Calu3 (cell line): Measurements from ENCODE around the gene TNFRSF9. TPM values are rescaled to one million over a fixed set of nuclear protein-coding genes. Genes with fewer than 3 reads are reported as not detected.

Source experiments
- BruUV-seq: library from RNA; stranded (reverse); fragments of 400-500 nt; replicated peaks from 2 replicates; lab custom pipeline; 2021; lab: Mats Ljungman, UMichigan
- CTCF ChIA-PET: fragments of 300-600 bp; sonication (Branson Sonifier 250); formaldehyde crosslinking; loops from one replicate; lab custom pipeline; 2022; ENCODE audit warnings: antibody characterized with exemption; lab: Charles Lee
- DNase-seq: peaks from one replicate; pipeline ENCODE4 v3.0.0; 2022
- H3K27ac Mint-ChIP-seq: one replicate; pipeline ENCODE4 v1.8.0; 2022; ENCODE audit warnings: mixed read lengths; ENCODE audit not compliant: unreplicated experiment
- H3K27me3 Mint-ChIP-seq: one replicate; pipeline ENCODE4 v1.8.0; 2022; ENCODE audit warnings: mixed read lengths; ENCODE audit not compliant: unreplicated experiment
- H3K36me3 Mint-ChIP-seq: one replicate; pipeline ENCODE4 v1.8.0; 2022; ENCODE audit warnings: mild to moderate bottlenecking, moderate library complexity, mixed read lengths; ENCODE audit not compliant: insufficient read depth, unreplicated experiment
- H3K4me1 Mint-ChIP-seq: one replicate; pipeline ENCODE4 v1.8.0; 2022; ENCODE audit warnings: mild to moderate bottlenecking, low read depth, mixed read lengths; ENCODE audit not compliant: unreplicated experiment
- H3K4me3 Mint-ChIP-seq: one replicate; pipeline ENCODE4 v1.8.0; 2022; ENCODE audit warnings: mild to moderate bottlenecking, low read depth, moderate library complexity, mixed read lengths; ENCODE audit not compliant: unreplicated experiment
- H3K9me3 Mint-ChIP-seq: one replicate; pipeline ENCODE4 v1.8.0; 2022; ENCODE audit warnings: low read depth, mixed read lengths; ENCODE audit not compliant: unreplicated experiment
- intact Hi-C: fragments of 100-400 bp; cut with micrococcal nuclease; formaldehyde crosslinking; loops from one replicate; pipeline ENCODE4 v1.10.0; 2022; ENCODE audit not compliant: unreplicated experiment
- total RNA-seq: library from RNA; stranded (reverse); gene quantifications from 2 replicates; pipeline ENCODE4 v1.2.3, GENCODE V29; 2022
- TF ChIP-seq, protein P1 (sequence below): fragments of 200-600 bp; IDR thresholded peaks from one replicate; pipeline ENCODE4 v1.8.0; 2022; ENCODE audit warnings: antibody characterized with exemption; ENCODE audit not compliant: unreplicated experiment

Gene TNFRSF9
- total RNA-seq, 1 experiment from 2014 or later = 0.42 TPM

- peaks cover 7% of the 10 kb centered on the region for H3K4me1 Mint-ChIP-seq
- no peak overlapping the region for H3K4me3 Mint-ChIP-seq
- CTCF ChIA-PET = interaction anchor here (0.6 to 0.7 kb wide), 2 partner anchors 42 to 1007 kb away, joined by 3 to 4 read pairs; no protein-coding TSS in a partner anchor
- H3K27me3 Mint-ChIP-seq = no peaks in the 10 kb centered on the region
- no peak for DNase-seq
- no peak overlapping the region for H3K27ac Mint-ChIP-seq
- no TSS peak for BruUV-seq
- H3K36me3 Mint-ChIP-seq = no peaks in the 10 kb centered on the region
- intact Hi-C loops = no loop called here
- TF ChIP-seq, protein P1, sequence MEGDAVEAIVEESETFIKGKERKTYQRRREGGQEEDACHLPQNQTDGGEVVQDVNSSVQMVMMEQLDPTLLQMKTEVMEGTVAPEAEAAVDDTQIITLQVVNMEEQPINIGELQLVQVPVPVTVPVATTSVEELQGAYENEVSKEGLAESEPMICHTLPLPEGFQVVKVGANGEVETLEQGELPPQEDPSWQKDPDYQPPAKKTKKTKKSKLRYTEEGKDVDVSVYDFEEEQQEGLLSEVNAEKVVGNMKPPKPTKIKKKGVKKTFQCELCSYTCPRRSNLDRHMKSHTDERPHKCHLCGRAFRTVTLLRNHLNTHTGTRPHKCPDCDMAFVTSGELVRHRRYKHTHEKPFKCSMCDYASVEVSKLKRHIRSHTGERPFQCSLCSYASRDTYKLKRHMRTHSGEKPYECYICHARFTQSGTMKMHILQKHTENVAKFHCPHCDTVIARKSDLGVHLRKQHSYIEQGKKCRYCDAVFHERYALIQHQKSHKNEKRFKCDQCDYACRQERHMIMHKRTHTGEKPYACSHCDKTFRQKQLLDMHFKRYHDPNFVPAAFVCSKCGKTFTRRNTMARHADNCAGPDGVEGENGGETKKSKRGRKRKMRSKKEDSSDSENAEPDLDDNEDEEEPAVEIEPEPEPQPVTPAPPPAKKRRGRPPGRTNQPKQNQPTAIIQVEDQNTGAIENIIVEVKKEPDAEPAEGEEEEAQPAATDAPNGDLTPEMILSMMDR = no peak
- peaks cover 2% of the 10 kb centered on the region for H3K9me3 Mint-ChIP-seq
Measured at GRCh38 chr1:7891804-7892203, 48.8 kb downstream of the TNFRSF9 start.

DNA sequence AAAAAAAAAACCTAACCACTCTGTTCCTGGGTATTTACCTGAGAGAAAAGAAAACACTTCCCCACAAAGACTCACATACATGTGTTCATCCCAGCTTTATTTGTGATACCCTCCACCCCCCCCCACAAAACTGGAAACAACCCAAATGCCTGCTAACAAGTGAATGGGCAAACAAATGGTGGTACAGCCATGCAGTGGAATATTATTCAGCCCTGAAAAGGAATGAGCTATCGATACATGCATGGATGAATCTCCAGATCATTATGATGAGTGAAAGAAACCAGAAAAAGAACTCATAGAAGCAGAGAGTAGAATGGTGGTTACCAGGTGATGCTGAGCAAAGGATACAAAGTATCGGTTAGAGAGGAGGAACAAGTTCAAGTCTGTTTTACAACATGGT is 49.8 kb downstream of the TNFRSF9 start:
- intact Hi-C loops = no loop called here
- Mint-ChIP-seq H3K4me3 (no peak overlapping the region), H3K4me1 (peaks cover 7% of the 10 kb centered on the region), H3K27me3 (no peaks in the 10 kb centered on the region), H3K9me3 (peaks cover 2% of the 10 kb centered on the region), H3K36me3 (no peaks in the 10 kb centered on the region), H3K27ac (no peak overlapping the region)
- no peak for DNase-seq
- TF ChIP-seq, protein P1 = no peak
- CTCF ChIA-PET = no interaction called here
- BruUV-seq = no TSS peak

GRCh38 chr1:7888248-7889081 is 52.2 kb downstream of the TNFRSF9 start:
- H3K36me3 Mint-ChIP-seq = no peaks in the 10 kb centered on the region
- no TSS peak for BruUV-seq
- no peaks in the 10 kb centered on the region for H3K4me1 Mint-ChIP-seq
- no peak for DNase-seq
- CTCF ChIA-PET = interaction anchor here (0.7 to 0.8 kb wide), 2 partner anchors 105 to 1233 kb away, joined by 3 read pairs; partner anchors contain the start of gene PER3
- peaks cover 6% of the 10 kb centered on the region for H3K9me3 Mint-ChIP-seq
- H3K27me3 Mint-ChIP-seq = peaks cover 17% of the 10 kb centered on the region
- H3K4me3 Mint-ChIP-seq = no peak overlapping the region
- no peak overlapping the region for H3K27ac Mint-ChIP-seq
- TF ChIP-seq, protein P1 = no peak
- intact Hi-C loops = no loop called here

DNA sequence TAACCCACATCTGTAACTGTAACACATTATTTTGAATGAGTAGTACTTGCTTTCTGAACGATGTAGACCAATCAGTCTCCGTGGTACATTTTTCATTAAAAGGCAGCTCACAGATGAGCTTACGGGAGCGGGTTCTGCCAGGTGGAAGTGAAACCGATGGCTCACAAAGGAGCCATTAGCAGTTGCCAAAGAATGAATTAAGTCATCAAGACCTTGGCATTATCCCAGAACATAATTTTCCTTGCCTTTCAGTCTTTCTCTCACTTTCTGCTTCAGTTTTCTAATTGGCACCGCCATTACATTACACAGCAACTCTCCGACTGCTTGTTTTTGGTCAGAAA is 54.3 kb downstream of the TNFRSF9 start:
- BruUV-seq = no TSS peak
- H3K27ac Mint-ChIP-seq = no peak overlapping the region
- intact Hi-C loops = no loop called here
- CTCF ChIA-PET = interaction anchor here (0.6 to 1.3 kb wide), 2 partner anchors 78 to 407 kb away, joined by 3 read pairs; no protein-coding TSS in a partner anchor
- peaks cover 6% of the 10 kb centered on the region for H3K9me3 Mint-ChIP-seq
- H3K4me3 Mint-ChIP-seq = peak overlapping the region; percentile 62
- peak; percentile 11 for DNase-seq
- TF ChIP-seq, protein P1 = no peak
- H3K4me1 Mint-ChIP-seq = no peaks in the 10 kb centered on the region
- peaks cover 17% of the 10 kb centered on the region for H3K27me3 Mint-ChIP-seq
- H3K36me3 Mint-ChIP-seq = no peaks in the 10 kb centered on the region
